K562 (cell line): Measurements from ENCODE around the gene ADAP2. TPM values are rescaled to one million over a fixed set of nuclear protein-coding genes. Genes with fewer than 3 reads are reported as not detected.

ENCODE experiments used
- AFF4 ChIP-seq: sonication (generic); formaldehyde crosslinking; IDR thresholded peaks from 2 replicates; pipeline ENCODE4 v1.8.0; 2023; ENCODE audit warnings: mild to moderate bottlenecking, missing genetic modification reagents
- E4F1 ChIP-seq: fragments of 250-450 bp; sonication (Bioruptor Pico); IDR thresholded peaks from 2 replicates; pipeline ENCODE4 v1.5.0; 2021; ENCODE audit warnings: mild to moderate bottlenecking, borderline replicate concordance
- MBD1 ChIP-seq: fragments of 250-450 bp; sonication (Bioruptor Pico); IDR thresholded peaks from 2 replicates; pipeline ENCODE4 v1.8.0; 2022; ENCODE audit warnings: inconsistent platforms
- PTBP1 ChIP-seq: fragments of 200-400 bp; formaldehyde crosslinking; IDR thresholded peaks from 2 replicates; pipeline ENCODE4 v1.6.1; 2017; ENCODE audit warnings: low read depth, low read length
- TGIF2 ChIP-seq: sonication (generic); formaldehyde crosslinking; IDR thresholded peaks from 2 replicates; pipeline ENCODE4 v1.8.1; 2022; ENCODE audit warnings: mild to moderate bottlenecking, missing genetic modification reagents, moderate library complexity
- ZBTB40 ChIP-seq, 2 experiments: fragments of 450-650 bp in 1 of 2; sonication (generic) in 1 of 2; formaldehyde crosslinking in 1 of 2; IDR thresholded peaks; 2 replicates each; pipeline versions ENCODE4 v1.7.1 to v1.9.0; 2016 to 2022; ENCODE audit warnings: inconsistent platforms in 1 of 2, mild to moderate bottlenecking in 1 of 2, missing genetic modification reagents in 1 of 2
- polyA plus RNA-seq, 8 experiments: library from polyadenylated mRNA; depleted of rRNA in 4 of 8; stranded (reverse) in 5 of 8; unstranded in 3 of 8; fragments of >200 nt; fragmentation: Nextera tagmentation in 2 of 8; fragmentation: Illumina TruSeq in 1 of 8; extraction: Ambion mirVana in 2 of 8; extraction: Trizol in 1 of 8; gene quantifications; 2 replicates each; pipeline versions ENCODE4 v1.2.1 to v1.2.3, GENCODE V29; 2011 to 2014; ENCODE audit warnings: inconsistent platforms in 1 of 8, missing spikeins in 1 of 8
- total RNA-seq, 7 experiments: library from RNA; depleted of rRNA in 6 of 7; stranded (reverse); fragments of >200 nt in 6 of 7; fragmentation: Illumina TruSeq in 2 of 7; extraction: Trizol in 2 of 7; gene quantifications; 2 replicates each; pipeline versions ENCODE4 v1.2.1 to v1.2.3, GENCODE V29; 2011 to 2021; ENCODE audit warnings: low replicate concordance in 1 of 7

The ADAP2 gene
- total and polyA plus RNA-seq, 9 of the 15 experiments (the other 6 are each of a cell fraction or from before 2014, with no cell fraction given) = 0.06 to 0.73 (median 0.23) TPM; not detected in 5

DNA sequence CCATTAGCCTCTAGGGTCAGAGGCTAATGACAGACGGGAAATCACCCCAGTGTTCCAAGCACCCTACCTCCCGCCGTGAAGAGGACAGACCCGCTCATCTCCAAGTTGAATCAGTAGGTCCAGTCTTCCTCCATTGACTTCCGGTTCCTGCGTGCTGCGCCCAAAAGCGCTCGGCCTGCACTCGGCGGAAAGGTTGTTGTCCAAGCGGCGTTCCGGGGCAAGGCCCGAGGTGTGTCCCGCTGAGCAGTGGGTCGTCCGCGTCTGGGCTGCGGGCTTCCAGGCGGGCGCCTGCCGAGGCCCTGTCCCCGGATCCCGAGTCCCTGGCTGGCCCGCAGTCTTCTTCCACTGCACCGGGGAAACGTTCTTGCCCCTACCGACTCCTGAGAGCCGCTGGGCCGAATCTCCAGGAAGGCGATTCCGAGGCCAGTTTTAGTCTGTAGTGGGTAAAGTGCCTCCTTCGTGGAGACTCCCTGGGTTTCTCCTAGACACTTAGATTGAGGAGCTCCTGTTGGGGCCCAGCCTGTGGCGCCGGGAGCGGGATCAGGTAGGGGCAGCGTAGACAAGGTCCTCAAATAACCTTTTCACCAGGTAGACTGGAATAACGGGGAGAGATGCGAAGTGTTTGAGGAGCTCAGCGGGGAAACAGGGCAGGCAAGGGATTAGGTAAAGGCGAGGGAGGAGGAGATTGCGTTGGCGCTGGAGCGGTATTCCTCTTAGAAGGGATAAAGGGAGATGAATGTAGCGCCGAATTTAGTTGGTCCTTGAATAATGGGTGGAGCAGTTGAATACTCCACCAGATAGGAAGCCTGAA is 15.4 kb upstream of the ADAP2 start, which contains the start of gene TEFM (continued):
- TF ChIP-seq MBD1 (CRISPR knock-in tag) (no peak), E4F1 (CRISPR knock-in tag) (no peak), TGIF2 (CRISPR knock-in tag) (no peak), AFF4 (CRISPR knock-in tag) (peak; percentile 62; the same call in 1 of the 2 replicates), PTBP1 (no peak), ZBTB40 (IDR thresholded peaks at IDR 0.05) (peak; percentile 99), ZBTB40 (CRISPR knock-in tag; IDR thresholded peaks at IDR 0.05) (no peak)
